Measurements from ENCODE around the gene RPL5.

Gene RPL5

GRCh38 chr1:92820551-92820950, 11.3 kb upstream of the RPL5 start:
- DNase-seq, result no peak

GRCh38 chr1:92822879-92823278, 9.0 kb upstream of the RPL5 start:
- DNase-seq, result no peak

GRCh38 chr1:92826792-92827191, 5.0 kb upstream of the RPL5 start:
- DNase-seq, result no peak

GRCh38 chr1:92831368-92831761, 475 bp upstream of the RPL5 start:
- no peak for DNase-seq

GRCh38 chr1:92832537-92833114, 786 bp downstream of the RPL5 start:
- DNase-seq, result no peak

- no peak for DNase-seq
Measured at GRCh38 chr1:92833840-92834239, 2.0 kb downstream of the RPL5 start.

- no peak for DNase-seq
Measured at GRCh38 chr1:92834617-92835016, 2.8 kb downstream of the RPL5 start.

GRCh38 chr1:92837062-92837461, 5.2 kb downstream of the RPL5 start:
- DNase-seq, result no peak

GRCh38 chr1:92838519-92838918, 6.7 kb downstream of the RPL5 start:
- DNase-seq, result no peak

GRCh38 chr1:92839442-92839841, 7.6 kb downstream of the RPL5 start:
- DNase-seq, result no peak

GRCh38 chr1:92840600-92840999, 8.8 kb downstream of the RPL5 start:
- no peak for DNase-seq

- DNase-seq, result no peak
Measured at GRCh38 chr1:92842082-92843045, 10.5 kb downstream of the RPL5 start.

GRCh38 chr1:92843046-92843423, 11.2 kb downstream of the RPL5 start:
- DNase-seq, result no peak

GRCh38 chr1:92843429-92844352, 11.9 kb downstream of the RPL5 start:
- DNase-seq, result no peak

GRCh38 chr1:92844439-92844838, 12.6 kb downstream of the RPL5 start:
- DNase-seq, result no peak

- DNase-seq, result no peak
Measured at GRCh38 chr1:92845908-92846307, 14.1 kb downstream of the RPL5 start.

- no peak for DNase-seq
Measured at GRCh38 chr1:92848201-92848600, 16.4 kb downstream of the RPL5 start.

- no peak for DNase-seq
Measured at GRCh38 chr1:92850019-92850418, 18.2 kb downstream of the RPL5 start.

GRCh38 chr1:92851729-92852128, 19.9 kb downstream of the RPL5 start:
- DNase-seq, result peak; percentile 10

- no peak for DNase-seq
Measured at GRCh38 chr1:92853299-92853698, 21.5 kb downstream of the RPL5 start.

GRCh38 chr1:92854101-92854785, 22.4 kb downstream of the RPL5 start:
- DNase-seq, result no peak

GRCh38 chr1:92855236-92855635, 23.4 kb downstream of the RPL5 start:
- no peak for DNase-seq

GRCh38 chr1:92857817-92858216, 26.0 kb downstream of the RPL5 start:
- no peak for DNase-seq
